Breast epithelium (tissue), 3 donors: Measurements from ENCODE around the gene MSRB1.

Source experiments
- CTCF ChIP-seq, 3 donors: fragments of 450-650 bp; IDR thresholded peaks; one replicate each; pipeline ENCODE4 v1.5.1; 2016 to 2017; ENCODE audit warnings: antibody characterized with exemption in 3 of 3, mild to moderate bottlenecking in 3 of 3, moderate library complexity in 3 of 3
- POLR2AphosphoS5 ChIP-seq, 3 donors: sonication (generic); formaldehyde crosslinking; IDR thresholded peaks; one replicate each; pipeline ENCODE4 v1.6.1; 2017; ENCODE audit warnings: antibody characterized with exemption in 3 of 3

GRCh38 chr16:1915732-1916639 lies 27.0 kb downstream of the MSRB1 start:
- TF ChIP-seq CTCF (IDR thresholded peaks at IDR 0.05): no peak
- TF ChIP-seq POLR2AphosphoS5 (IDR thresholded peaks at IDR 0.05): no peak
